B cell (primary cell): ENCODE measurements around the gene SDC1. TPM values are rescaled to one million over a fixed set of nuclear protein-coding genes. Genes with fewer than 3 reads are reported as not detected.

ENCODE experiments used
- ATAC-seq: fragments of 200-7000 bp; cut with Tn5 transposase; one replicate; pipeline ENCODE4 v1.10.0; 2021; ENCODE audit warnings: low read depth, mild to moderate bottlenecking, moderate number of reproducible peaks, moderate library complexity
- CTCF ChIA-PET: fragments of 350-600 bp; sonication (Branson Sonifier 250); formaldehyde crosslinking; loops from one replicate; lab custom pipeline; 2021; ENCODE audit warnings: antibody characterized with exemption, inconsistent platforms; lab: Charles Lee
- POLR2A ChIA-PET: fragments of 350-600 bp; sonication (Branson Sonifier 250); formaldehyde crosslinking; loops from one replicate; lab custom pipeline; 2021; ENCODE audit warnings: antibody characterized with exemption; lab: Charles Lee
- DNase-seq: peaks from one replicate; pipeline ENCODE4 v3.0.0; 2013
- H2AFZ ChIP-seq: 2 replicates; pipeline ENCODE4 v1.6.1; 2012; ENCODE audit warnings: mild to moderate bottlenecking, low read depth, low read length; ENCODE audit not compliant: insufficient read depth, poor library complexity, severe bottlenecking
- H3K27ac ChIP-seq, 2 donors: 1 replicate in 1 of 2; 2 replicates in 1 of 2; pipeline ENCODE4 v1.5.1; 2012 to 2013; ENCODE audit warnings: low read length in 2 of 2, mild to moderate bottlenecking in 2 of 2, moderate library complexity in 1 of 2
- H3K27me3 ChIP-seq, 4 experiments: fragments of 200-600 bp in 1 of 4; sonication (generic) in 1 of 4; replicated peaks in 1 of 4; 1 replicate in 2 of 4; 2 replicates in 2 of 4; pipeline versions ENCODE4 v1.6.1 to v1.7.0; 2013 to 2016; ENCODE audit warnings: low read length in 3 of 4, mild to moderate bottlenecking in 2 of 4, mixed read lengths in 1 of 4, moderate library complexity in 1 of 4; ENCODE audit not compliant: insufficient read depth in 4 of 4, control insufficient read depth in 3 of 4; ENCODE audit errors: control extremely low read depth in 1 of 4
- H3K36me3 ChIP-seq, 2 experiments: replicated peaks in 1 of 2; 1 replicate in 1 of 2; 2 replicates in 1 of 2; pipeline versions ENCODE4 v1.6.1 to v1.7.1; 2013; ENCODE audit warnings: low read length in 1 of 2; ENCODE audit not compliant: insufficient read depth in 2 of 2, control insufficient read depth in 1 of 2; ENCODE audit errors: control extremely low read depth in 1 of 2, extremely low read depth in 1 of 2
- H3K4me1 ChIP-seq, 2 donors: fragments of 200-600 bp in 1 of 2; sonication (generic) in 1 of 2; 1 replicate in 1 of 2; 2 replicates in 1 of 2; pipeline versions ENCODE4 v1.5.1 to v1.6.1; 2013 to 2017; ENCODE audit warnings: low read length in 2 of 2; ENCODE audit not compliant: control insufficient read depth in 2 of 2, insufficient read depth in 2 of 2
- H3K4me2 ChIP-seq: replicated peaks from 2 replicates; pipeline ENCODE3; 2012; ENCODE audit warnings: mild to moderate bottlenecking, low read depth, low read length; ENCODE audit not compliant: poor library complexity, severe bottlenecking
- H3K4me3 ChIP-seq, 5 experiments: fragments of 200-600 bp in 1 of 5; sonication (generic) in 1 of 5; 1 replicate in 3 of 5; 2 replicates in 2 of 5; pipeline versions ENCODE4 v1.5.1 to v1.7.0; 2011 to 2016; ENCODE audit warnings: low read length in 4 of 5, mild to moderate bottlenecking in 4 of 5, low read depth in 2 of 5, control low read depth in 1 of 5, moderate library complexity in 1 of 5; ENCODE audit not compliant: insufficient read depth in 1 of 5; ENCODE audit errors: control extremely low read depth in 1 of 5, extremely low read depth in 1 of 5
- H3K79me2 ChIP-seq: fragments of 200-600 bp; sonication (generic); one replicate; pipeline ENCODE4 v1.6.0; 2016; ENCODE audit warnings: low read length; ENCODE audit not compliant: control insufficient read depth, insufficient read depth
- H3K9ac ChIP-seq: fragments of 200-600 bp; sonication (generic); 2 replicates; pipeline ENCODE4 v1.6.1; 2017; ENCODE audit warnings: mild to moderate bottlenecking, low read length, moderate library complexity
- H3K9me3 ChIP-seq, 3 donors: one replicate each; pipeline versions ENCODE4 v1.6.1 to v1.7.1; 2013; ENCODE audit warnings: low read length in 2 of 3; ENCODE audit not compliant: control insufficient read depth in 2 of 3, insufficient read depth in 1 of 3; ENCODE audit errors: control extremely low read depth in 1 of 3
- H4K20me1 ChIP-seq: 2 replicates; pipeline ENCODE4 v1.6.0; 2012; ENCODE audit warnings: mild to moderate bottlenecking, low read length; ENCODE audit not compliant: insufficient read depth, control insufficient read depth, poor library complexity, severe bottlenecking
- H3K27ac Mint-ChIP-seq: one replicate; pipeline ENCODE4 v1.8.0; 2021; ENCODE audit warnings: mixed read lengths
- H3K27me3 Mint-ChIP-seq: one replicate; pipeline ENCODE4 v1.8.0; 2021; ENCODE audit warnings: mixed read lengths
- H3K4me1 Mint-ChIP-seq: one replicate; pipeline ENCODE4 v1.8.0; 2021; ENCODE audit warnings: mixed read lengths
- H3K4me3 Mint-ChIP-seq: one replicate; pipeline ENCODE4 v1.8.0; 2021; ENCODE audit warnings: mixed read lengths
- H3K9me3 Mint-ChIP-seq: one replicate; pipeline ENCODE4 v1.8.0; 2022; ENCODE audit warnings: mixed read lengths; ENCODE audit not compliant: insufficient read depth
- CTCF ChIP-seq: fragments of 200-600 bp; IDR thresholded peaks from one replicate; pipeline ENCODE4 v1.8.0; 2022; ENCODE audit warnings: antibody characterized with exemption, mild to moderate bottlenecking
- EZH2 ChIP-seq: IDR thresholded peaks from 2 replicates; pipeline ENCODE4 v1.6.1; 2012; ENCODE audit warnings: borderline replicate concordance, low read depth, mild to moderate bottlenecking, moderate library complexity, low read length; ENCODE audit not compliant: insufficient read depth, poor library complexity, severe bottlenecking
- WGBS: methylation state at CpG from one replicate; pipeline ENCODE4 v1.1.5; 2013; ENCODE audit warnings: missing lambda C conversion rate; ENCODE audit not compliant: insufficient coverage; 5-methylcytosine and 5-hydroxymethylcytosine counted together
- intact Hi-C: fragments of 100-400 bp; cut with micrococcal nuclease; formaldehyde crosslinking; loops from one replicate; pipeline ENCODE4 v1.10.0; 2022
- polyA plus RNA-seq: library from polyadenylated mRNA; depleted of rRNA; stranded (reverse); fragments of >200 nt; gene quantifications from 2 replicates; pipeline ENCODE4 v1.2.3, GENCODE V29; 2012
- total RNA-seq, 2 donors: library from RNA; stranded (reverse); fragments of 120-200 nt in 1 of 2; gene quantifications; 1 replicate in 1 of 2; 2 replicates in 1 of 2; pipeline versions ENCODE4 v1.2.3 to v1.2.4, GENCODE V29; 2013 to 2022

SDC1 gene
- total and polyA plus RNA-seq, 2 donors (not counting 1 experiment from before 2014, with no cell fraction given), result 0.22 TPM; not detected in 1

GRCh38 chr2:20213651-20214565 is 11.0 kb downstream of the SDC1 start:
- no peak overlapping the region for H3K4me3 Mint-ChIP-seq
- H3K27ac ChIP-seq, result no peak overlapping the region
- no peaks in the 10 kb centered on the region for H3K79me2 ChIP-seq
- no peaks in the 10 kb centered on the region for H3K36me3 ChIP-seq
- 71% methylated on average over 8 of the region's 9 CpGs for WGBS
- H3K4me2 ChIP-seq, result no peak overlapping the region
- DNase-seq, result no peak
- ATAC-seq, result no peak
- no peak overlapping the region for H3K27ac Mint-ChIP-seq
- no peak overlapping the region for H3K9ac ChIP-seq
- no peaks in the 10 kb centered on the region for H3K9me3 ChIP-seq
- no peaks in the 10 kb centered on the region for H4K20me1 ChIP-seq
- POLR2A ChIA-PET, result no interaction called here
- H3K4me1 Mint-ChIP-seq, result no peaks in the 10 kb centered on the region
- H3K4me3 ChIP-seq, result no peak overlapping the region
- no peak overlapping the region for H2AFZ ChIP-seq
- no peaks in the 10 kb centered on the region for H3K4me1 ChIP-seq
- no peaks in the 10 kb centered on the region for H3K9me3 Mint-ChIP-seq
- intact Hi-C loops, result no loop called here
- H3K27me3 ChIP-seq, result peaks cover 0 to 2% (median 0%) of the 10 kb centered on the region in 4 experiments
- no peak for TF ChIP-seq CTCF
- no peak for TF ChIP-seq EZH2
- H3K27me3 Mint-ChIP-seq, result peaks cover 4% of the 10 kb centered on the region
- CTCF ChIA-PET, result no interaction called here

- 90% methylated on average over 16 of the region's 16 CpGs for WGBS
- no peaks in the 10 kb centered on the region for H3K4me1 Mint-ChIP-seq
- H3K27ac Mint-ChIP-seq, result no peak overlapping the region
- H3K4me3 ChIP-seq, result no peak overlapping the region
- H3K79me2 ChIP-seq, result no peaks in the 10 kb centered on the region
- H3K4me1 ChIP-seq, result no peaks in the 10 kb centered on the region
- H3K9me3 ChIP-seq, result no peaks in the 10 kb centered on the region
- ATAC-seq (no peak), DNase-seq (no peak)
- H3K9ac ChIP-seq, result no peak overlapping the region
- no peak overlapping the region for H3K27ac ChIP-seq
- no peaks in the 10 kb centered on the region for H3K27me3 Mint-ChIP-seq
- H3K4me2 ChIP-seq, result no peak overlapping the region
- H3K27me3 ChIP-seq, result peaks cover 0 to 2% (median 0%) of the 10 kb centered on the region in 4 experiments
- TF ChIP-seq CTCF (no peak), EZH2 (no peak)
- CTCF ChIA-PET, result no interaction called here
- H2AFZ ChIP-seq, result no peak overlapping the region
- intact Hi-C loops, result no loop called here
- POLR2A ChIA-PET, result no interaction called here
- no peak overlapping the region for H3K4me3 Mint-ChIP-seq
- no peaks in the 10 kb centered on the region for H3K9me3 Mint-ChIP-seq
- H4K20me1 ChIP-seq, result no peaks in the 10 kb centered on the region
- no peaks in the 10 kb centered on the region for H3K36me3 ChIP-seq
Observed at GRCh38 chr2:20212871-20213503, 11.9 kb downstream of the SDC1 start.
